Skeletal muscle cell (primary cell): ENCODE data around the gene ACACA.

Experiments
- DNase-seq: peaks from one replicate; pipeline ENCODE4 v3.0.0-alpha.2; 2010; ENCODE audit warnings: low read depth
- H3K4me3 ChIP-seq: 2 replicates; pipeline ENCODE4 v1.5.1; 2011; ENCODE audit warnings: low read depth, mild to moderate bottlenecking, control low read depth, low read length, moderate library complexity

ACACA gene

GRCh38 chr17:37065486-37066321 lies 340.9 kb downstream of the ACACA start:
- DNase-seq, result no peak
- H3K4me3 ChIP-seq, result no peak overlapping the region

DNA sequence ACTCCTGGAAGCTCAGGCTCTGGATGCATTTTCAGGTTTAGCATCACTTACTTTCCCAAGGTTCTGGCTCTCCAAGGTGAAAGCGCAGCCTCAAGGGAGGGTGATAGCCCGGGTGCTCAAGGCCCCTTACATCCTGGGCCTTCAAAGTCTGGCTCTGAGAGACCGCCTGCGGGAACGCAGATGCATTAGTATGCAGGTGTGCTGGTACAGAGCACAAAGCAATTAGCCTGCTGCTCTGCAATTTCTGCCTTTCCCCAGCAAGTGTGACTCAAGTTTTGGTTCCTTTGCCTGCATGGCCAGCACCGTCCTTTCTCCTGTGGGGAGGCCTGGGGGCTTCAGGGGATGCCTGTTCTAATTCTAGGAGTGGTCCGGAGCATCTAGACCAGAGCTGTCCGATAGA lies 341.7 kb downstream of the ACACA start:
- DNase-seq, result no peak
- H3K4me3 ChIP-seq, result no peak overlapping the region

GRCh38 chr17:37064206-37064605 lies 342.4 kb downstream of the ACACA start:
- H3K4me3 ChIP-seq, result no peak overlapping the region

DNA sequence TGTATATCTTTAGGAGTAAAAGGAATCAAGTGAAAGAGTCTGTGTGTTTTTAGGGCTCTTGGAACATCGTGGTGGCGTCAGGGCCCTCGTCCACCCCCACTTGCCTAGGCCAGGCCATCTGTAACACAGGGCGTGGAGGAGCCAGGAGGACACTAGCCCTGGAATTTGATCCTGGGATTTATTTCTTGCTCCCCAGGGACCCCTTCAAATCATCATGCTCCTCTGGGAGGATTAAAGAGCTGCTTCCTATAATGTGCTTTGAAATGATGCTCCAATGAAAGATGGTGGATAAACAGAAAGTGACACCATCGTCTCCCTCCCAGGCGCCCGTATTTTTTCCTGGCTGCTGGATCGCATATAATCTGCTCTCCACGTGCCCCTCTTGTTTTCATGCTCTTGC lies 344.6 kb downstream of the ACACA start:
- no peak overlapping the region for H3K4me3 ChIP-seq
- no peak for DNase-seq

More at GRCh38 chr17:37064206-37064605, 342.4 kb downstream of the ACACA start:
- no peak for DNase-seq

GRCh38 chr17:37060928-37061327 lies 345.7 kb downstream of the ACACA start:
- no peak for DNase-seq
- no peak overlapping the region for H3K4me3 ChIP-seq

DNA sequence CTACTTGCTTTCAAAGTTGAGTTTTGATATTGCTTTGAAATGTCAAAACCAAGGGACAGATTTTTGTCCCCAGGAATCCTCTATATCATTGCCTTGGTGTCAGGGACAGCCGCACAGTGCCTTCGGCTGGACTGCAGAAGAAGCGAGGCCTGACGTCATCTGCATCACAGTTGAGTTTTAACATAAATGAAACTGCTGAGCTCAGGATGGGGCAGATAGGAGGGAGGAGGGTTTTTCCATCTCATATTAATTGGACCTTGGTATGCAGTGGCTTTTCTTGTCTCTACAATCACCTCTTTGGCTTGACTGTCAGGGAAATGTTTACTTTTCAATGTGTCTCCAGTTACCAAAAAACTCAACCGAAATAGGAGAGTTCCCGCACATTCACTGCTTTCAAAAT lies 346.5 kb downstream of the ACACA start:
- no peak overlapping the region for H3K4me3 ChIP-seq
- no peak for DNase-seq

DNA sequence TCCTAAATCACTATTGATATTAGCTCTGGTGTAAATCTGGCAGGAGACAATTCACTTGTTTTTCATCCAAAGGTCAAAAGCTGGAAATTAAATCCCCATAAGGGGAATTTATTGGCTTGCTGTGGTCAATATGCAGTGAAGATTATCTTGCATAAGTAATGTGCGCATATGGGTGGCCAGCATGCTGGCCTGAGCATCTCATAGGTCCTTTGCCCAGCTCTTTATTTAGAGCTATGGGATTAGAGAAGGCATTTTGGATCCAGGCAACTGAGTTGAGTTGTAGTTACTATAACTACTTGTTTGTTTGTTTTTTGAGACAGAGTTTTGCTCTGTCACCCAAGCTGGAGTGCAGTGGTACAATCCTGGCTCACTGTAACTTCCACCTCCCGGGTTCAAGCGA lies 347.1 kb downstream of the ACACA start:
- DNase-seq, result no peak
- no peak overlapping the region for H3K4me3 ChIP-seq

DNA sequence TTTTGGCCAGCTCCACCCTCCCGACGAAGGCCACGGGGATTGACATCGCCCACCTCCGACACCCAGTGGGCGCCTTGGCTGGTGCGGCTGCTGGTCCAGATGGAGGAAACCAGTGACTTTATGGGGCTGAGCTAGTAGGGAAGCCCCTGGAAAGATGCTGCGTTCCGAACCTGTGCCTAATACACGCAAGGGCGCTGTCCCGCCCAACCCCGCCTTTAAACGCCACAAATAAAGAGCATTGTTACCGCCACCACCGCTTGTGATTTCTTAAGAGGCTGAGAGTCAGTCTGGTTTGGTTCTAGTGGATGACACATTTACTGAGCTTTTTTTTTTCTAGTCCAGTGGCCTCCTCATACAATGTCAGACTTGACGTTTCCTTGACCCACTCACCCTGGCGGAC lies 350.0 kb downstream of the ACACA start:
- no peak for DNase-seq
- H3K4me3 ChIP-seq, result no peak overlapping the region

DNA sequence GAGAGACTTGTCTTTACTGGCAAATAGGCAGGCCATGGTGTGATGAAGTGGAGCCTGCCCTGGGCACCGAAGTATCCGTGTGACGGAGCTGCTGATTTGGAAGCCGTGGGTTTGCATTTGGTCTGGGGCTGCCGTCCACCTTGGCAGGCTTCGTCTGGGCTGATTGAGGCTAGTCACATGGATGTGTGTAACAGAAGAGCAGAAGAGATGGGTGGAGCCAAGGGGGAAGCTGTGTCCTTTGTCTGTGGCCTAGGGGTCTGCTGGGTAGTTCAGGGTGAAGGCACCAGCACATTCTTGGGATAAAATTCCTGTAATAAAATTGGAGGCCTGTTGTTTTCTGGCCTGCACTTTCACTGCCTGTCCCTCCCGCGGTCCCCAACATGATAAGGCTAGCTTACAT lies 351.7 kb downstream of the ACACA start:
- no peak for DNase-seq
- H3K4me3 ChIP-seq, result no peak overlapping the region

- no peak for DNase-seq
- H3K4me3 ChIP-seq, result no peak overlapping the region
Measured at GRCh38 chr17:37052450-37052849, 354.2 kb downstream of the ACACA start.

- no peak for DNase-seq
- no peak overlapping the region for H3K4me3 ChIP-seq
Measured at GRCh38 chr17:37051833-37052232, 354.8 kb downstream of the ACACA start.

DNA sequence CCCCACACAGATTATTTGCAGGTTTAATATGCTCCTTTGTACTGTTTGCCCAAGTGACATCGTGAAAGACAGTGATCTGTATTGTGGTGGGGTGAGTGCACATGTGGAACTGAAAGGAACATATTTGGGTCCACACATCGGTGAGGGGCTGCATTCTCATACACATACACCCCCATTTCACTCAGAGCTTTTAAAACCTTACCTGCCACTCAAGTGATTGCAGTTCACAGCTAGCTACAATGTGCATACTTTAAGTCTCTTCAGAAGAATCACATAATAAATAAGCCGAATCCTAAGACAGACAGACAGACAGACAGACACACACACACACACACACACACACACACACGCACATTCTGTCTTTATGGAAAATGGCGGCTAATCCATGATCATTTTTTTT lies 355.3 kb downstream of the ACACA start:
- no peak overlapping the region for H3K4me3 ChIP-seq
- DNase-seq, result no peak

GRCh38 chr17:37050920-37051319 lies 355.7 kb downstream of the ACACA start:
- DNase-seq, result no peak
- H3K4me3 ChIP-seq, result no peak overlapping the region

- no peak overlapping the region for H3K4me3 ChIP-seq
- no peak for DNase-seq
Measured at GRCh38 chr17:37048811-37049210, 357.8 kb downstream of the ACACA start.

- peak; percentile 66 for DNase-seq
Measured at GRCh38 chr17:37047631-37048104, 359.0 kb downstream of the ACACA start.

DNA sequence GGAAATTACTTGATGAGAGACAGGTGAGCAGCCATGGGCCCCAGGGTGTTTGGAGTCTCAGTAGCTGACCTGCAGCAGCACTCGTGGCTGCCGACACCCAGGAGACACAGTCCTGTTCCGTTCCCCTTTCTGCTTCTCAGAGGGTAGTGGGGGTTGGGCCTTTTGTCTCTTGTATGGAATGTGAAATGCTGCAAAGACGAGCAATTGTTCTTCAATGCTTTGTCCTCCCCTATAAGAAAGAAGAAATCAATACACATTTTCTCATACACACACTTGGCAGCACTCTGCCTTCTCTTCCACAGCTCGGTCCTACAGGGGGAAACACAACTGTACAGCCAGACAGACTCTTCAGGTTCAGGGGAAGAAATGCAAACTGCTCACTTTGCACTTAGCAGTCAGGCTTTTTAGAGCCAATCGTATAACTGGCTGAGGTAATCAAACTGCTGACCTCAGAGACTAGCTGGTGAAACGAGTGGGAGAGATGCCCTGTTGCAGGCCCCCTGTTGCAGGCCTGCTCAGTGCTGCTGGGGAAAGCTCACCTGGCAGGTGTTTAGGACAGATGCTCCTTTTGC lies 361.2 kb downstream of the ACACA start:
- no peak overlapping the region for H3K4me3 ChIP-seq
- no peak for DNase-seq

More at GRCh38 chr17:37047631-37048104, 359.0 kb downstream of the ACACA start:
- H3K4me3 ChIP-seq, result no peak overlapping the region

DNA sequence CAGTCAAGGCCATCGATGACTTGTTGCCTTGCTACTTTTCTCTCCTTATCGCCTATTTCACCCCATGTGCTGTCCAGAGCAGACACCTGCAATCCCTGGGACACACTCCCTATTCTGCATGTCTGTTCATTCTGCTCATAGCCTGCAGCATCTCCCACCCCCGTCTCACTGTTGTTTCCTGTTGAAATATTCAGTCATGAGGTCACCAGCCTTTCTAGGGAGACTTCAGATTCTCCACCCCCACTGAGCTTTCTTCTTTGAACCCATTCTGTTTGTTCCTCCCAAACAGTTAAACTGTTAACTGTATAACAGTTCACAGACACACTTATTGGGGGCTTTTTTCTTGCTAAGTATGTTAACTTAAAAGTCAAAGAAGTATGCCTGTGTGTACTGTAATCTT lies 363.4 kb downstream of the ACACA start:
- DNase-seq, result no peak
- no peak overlapping the region for H3K4me3 ChIP-seq

- DNase-seq, result no peak
- no peak overlapping the region for H3K4me3 ChIP-seq
Measured at GRCh38 chr17:37041932-37042331, 364.7 kb downstream of the ACACA start.

DNA sequence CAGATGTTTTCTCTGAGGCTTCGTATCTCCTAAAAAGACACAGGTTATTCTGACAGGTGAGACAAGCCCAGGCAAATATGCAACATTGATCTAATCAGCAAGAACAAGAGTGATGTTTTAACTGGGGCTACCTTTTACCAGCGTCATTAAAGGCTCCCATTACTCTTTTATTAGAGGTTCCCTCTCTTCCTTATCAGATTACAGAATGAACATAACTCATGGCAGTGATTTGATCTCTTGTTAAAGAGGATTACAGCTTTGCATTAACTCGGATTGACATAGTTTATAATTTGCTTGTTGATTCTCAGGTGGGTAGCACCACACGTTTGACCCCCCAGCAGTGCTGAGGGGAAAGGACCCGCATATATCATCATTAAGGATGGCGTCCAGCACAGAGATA lies 367.4 kb downstream of the ACACA start:
- no peak for DNase-seq
- no peak overlapping the region for H3K4me3 ChIP-seq

DNA sequence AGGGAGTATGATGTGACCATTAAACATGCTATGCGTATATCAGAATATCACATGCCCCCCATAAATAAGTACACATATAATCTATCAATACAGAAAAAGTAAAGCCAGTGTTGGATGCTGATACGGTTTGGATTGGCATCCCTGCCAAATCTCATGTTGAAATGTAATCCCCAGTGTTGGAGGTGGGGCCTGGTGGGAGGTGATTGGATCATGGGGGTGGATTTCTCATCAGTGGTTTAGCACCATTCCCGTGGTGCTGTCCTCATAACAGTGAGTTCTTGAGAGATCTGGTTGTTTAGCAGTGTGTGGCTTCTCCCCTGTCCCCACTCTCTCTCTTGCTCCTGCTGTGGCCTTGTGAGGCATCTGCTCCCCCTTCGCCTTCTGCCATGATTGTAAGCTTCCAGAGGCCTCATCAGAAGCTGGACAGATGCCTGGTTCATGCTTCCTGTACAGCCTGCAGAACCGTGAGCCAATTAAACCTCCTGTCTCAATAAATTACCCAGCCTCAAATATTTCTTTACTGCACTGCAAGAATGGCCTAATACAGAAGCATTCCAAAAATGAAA lies 369.0 kb downstream of the ACACA start:
- no peak for DNase-seq
- H3K4me3 ChIP-seq, result no peak overlapping the region
